SW 1271 (cell line): ENCODE results near the gene PRRT2.
"Not testable (repeated sequence)": the region's sequence is repeated elsewhere in the genome, so short reads cannot be mapped to it uniquely, and the experiment has no call there.

Experiments used
- DNase-seq, 2 experiments: peaks; one replicate each; lab custom pipeline; 2025; lab: John Stamatoyannopoulos, UW

PRRT2 gene

DNA sequence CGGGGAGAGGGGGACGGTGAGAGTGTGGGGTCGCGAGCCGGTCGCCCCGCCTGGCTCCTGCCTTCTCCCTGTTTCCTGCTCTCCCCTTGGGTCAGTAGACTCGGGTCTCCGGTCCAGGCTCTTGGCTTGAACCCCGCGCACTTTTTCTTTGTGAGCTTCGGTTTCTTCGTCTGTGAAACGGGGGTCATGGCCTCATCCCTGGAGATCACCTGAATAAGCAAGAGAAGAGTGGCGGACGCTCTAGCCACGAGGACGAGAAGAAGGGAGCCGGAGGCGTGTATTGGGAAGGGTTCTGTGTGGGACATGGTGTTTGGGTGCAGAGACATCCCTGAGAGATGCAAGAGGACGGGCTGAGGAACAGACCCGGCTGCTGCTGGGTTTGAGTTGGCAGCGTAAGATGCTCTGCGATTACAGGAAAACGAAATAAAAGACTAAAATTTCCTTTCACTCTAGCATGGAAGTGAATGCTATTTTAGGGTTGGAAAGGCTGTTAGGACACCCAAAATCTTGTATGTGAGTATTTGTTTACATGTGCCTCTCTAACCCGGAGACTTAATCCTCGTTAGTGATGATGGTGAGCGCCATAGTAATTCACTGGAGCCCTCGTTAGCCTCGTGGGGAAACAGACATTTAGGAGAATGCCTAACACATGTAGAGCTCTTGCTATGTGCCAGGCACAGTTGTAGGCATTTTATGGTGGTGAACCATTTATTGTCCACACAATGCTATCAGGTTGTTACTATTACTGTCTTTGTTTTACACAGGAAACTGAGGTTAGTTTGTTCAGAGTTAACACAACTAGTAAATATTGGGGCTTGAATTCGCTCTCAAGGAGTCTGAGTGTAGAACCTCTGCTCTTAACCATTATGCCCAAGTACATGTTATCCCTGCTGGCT lies 20.8 kb upstream of the PRRT2 start:
- no peak for DNase-seq

DNA sequence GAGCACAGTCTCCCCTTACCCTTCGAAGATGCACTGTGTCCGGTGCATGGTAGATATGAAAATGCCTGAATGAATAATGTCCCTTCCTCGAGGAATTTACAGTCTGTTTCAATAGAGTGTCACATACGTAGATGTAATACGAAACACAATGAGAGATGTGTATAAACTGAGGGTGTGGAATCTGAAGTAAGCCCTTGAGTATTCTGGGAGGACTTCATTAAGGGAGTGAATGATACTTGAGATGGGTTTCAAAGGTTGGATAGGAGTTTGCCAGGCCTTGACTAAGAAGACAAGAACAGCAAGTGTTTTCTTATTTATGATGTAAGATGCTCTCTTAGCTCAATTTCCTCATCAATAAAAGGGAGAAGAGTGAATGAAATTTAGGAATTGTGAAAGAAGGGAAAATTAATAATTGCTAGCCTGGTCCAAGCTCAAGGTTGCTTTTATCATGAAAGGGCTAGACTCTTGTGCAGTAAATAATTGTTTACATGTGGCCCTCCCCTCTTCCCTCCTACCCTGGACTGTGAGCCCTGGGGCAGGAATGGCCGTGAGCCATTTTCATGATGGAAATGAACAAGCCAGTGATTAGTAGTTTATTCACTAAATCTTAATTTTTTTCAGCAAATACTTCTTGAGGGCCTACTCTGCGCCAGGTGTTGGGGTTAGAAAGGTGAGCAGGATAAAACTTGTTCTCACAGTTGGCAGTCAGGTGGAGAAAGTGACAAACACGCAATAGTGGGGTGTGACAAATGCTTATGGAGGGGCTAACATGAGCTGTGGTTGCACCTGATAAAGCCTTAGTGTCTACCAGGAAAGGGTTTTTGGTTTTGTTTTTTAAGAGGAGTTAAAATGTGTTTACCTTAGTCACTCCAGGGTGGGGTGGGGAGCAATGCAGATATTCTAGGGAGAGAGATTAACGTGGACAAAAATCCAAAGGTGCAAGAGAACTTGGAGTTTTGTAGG lies 19.9 kb upstream of the PRRT2 start:
- DNase-seq: no peak

DNA sequence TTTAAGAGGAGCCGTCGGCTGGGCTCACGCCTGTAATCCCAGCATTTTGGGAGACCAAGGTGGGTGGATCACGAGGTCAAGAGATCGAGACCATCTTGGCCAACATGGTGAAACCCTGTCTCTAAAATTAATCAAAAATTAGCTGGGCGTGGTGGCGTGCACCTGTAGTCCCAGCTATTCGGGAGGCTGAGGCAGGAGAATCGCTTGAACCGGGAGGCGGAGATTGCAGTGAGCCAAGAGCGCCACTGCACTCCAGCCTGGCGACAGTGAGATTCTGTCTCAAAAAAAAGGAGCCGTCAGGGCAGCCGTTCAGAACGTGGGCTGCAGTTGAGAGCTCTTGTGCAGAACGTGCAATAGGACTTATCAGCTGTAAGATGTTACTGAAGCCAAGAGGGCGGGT lies 18.8 kb upstream of the PRRT2 start:
- not testable (repeated sequence) for DNase-seq

DNA sequence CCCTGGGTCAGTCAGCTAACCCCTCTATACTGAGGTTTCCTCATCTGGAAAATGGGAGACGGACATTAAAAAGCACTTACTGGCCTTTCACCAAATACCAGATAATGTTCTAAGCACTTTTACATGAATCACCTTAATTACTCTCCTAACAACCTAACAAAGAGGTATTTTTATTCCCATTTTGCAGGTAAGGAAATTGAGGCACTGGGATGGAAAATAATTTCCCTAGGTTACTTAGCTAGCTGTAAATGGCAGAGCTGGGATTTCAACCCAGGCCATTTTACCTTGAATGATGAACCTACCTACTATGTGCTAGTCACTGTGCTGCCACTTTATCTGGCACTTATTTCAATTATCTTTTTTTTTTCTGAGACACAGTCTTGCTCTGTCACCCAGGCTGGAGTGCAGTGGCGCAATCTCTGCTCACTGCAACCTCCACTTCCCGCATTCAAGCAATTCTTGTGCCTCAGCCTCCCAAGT lies 17.7 kb upstream of the PRRT2 start:
- DNase-seq: no peak

DNA sequence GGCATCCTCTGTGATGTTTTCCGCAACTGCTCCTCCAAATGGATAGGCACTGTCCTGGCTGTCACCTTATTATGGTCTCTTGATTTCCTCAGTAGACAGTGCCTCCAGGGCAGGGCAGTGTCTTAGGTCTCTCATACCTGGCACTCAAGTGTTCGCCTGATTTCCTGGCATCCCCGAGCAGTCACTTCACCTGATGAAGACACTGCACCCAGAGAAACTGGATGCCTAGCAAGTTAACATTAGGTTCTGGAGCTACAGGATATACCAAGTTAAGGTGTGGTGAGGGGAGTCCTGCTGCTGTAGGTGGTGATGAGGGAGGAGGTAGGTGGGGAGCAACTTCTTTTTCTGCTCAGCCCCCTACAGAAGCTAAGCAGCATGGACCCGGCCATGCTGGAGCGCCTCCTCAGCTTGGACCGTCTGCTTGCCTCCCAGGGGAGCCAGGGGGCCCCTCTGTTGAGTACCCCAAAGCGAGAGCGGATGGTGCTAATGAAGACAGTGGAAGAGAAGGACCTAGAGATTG lies 9.5 kb upstream of the PRRT2 start:
- no peak for DNase-seq

DNA sequence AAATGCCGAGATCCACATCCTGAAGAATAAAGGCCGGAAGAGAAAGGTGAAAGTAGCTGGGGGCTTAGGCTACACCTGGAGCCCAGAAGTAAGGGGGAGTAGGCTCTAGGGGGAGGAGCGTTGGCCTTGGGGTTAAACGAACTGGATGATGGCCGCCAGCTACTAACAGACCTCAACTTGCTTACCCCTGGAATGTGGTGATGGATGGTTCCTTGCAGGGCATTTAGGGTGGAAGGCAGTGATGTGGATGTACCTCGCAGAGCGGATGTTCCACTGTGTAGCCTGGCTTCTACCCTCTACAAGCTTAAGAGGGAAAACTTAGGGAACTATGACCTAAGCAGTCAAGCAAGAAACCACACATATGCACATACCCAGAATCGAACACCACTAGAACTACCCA lies 8.0 kb upstream of the PRRT2 start:
- no peak for DNase-seq

DNA sequence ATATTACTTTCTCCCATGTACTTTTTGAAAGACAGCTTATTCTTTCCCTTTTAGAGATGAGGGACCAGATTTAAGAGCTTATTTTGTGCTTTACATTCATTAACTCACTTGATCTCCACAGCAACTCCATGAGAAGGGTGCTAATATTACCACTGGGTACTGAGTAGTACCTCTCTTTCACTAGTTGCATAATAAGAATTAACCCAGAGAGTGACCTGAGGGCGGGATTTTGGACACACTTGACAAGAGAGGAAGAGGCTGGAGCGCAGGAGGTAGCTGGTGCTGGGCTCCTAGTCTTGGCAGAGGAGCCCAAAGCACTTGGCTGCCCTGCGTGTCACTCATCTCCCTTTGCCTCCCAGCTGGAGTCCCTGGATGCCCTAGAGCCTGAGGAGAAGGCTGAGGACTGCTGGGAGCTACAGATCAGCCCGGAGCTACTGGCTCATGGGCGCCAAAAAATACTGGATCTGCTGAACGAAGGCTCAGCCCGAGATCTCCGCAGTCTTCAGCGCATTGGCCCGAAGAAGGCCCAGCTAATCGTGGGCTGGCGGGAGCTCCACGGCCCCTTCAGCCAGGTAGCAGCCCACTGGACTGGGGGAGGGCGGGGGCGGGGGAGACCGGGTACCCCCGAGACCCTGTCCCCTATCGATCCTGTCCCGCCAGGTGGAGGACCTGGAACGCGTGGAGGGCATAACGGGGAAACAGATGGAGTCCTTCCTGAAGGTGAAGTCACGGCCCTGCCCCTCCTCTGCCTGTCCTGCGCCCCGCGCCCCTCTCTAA lies 7.3 kb upstream of the PRRT2 start:
- DNase-seq: peak in 1 of 2 experiments; percentile 55

DNA sequence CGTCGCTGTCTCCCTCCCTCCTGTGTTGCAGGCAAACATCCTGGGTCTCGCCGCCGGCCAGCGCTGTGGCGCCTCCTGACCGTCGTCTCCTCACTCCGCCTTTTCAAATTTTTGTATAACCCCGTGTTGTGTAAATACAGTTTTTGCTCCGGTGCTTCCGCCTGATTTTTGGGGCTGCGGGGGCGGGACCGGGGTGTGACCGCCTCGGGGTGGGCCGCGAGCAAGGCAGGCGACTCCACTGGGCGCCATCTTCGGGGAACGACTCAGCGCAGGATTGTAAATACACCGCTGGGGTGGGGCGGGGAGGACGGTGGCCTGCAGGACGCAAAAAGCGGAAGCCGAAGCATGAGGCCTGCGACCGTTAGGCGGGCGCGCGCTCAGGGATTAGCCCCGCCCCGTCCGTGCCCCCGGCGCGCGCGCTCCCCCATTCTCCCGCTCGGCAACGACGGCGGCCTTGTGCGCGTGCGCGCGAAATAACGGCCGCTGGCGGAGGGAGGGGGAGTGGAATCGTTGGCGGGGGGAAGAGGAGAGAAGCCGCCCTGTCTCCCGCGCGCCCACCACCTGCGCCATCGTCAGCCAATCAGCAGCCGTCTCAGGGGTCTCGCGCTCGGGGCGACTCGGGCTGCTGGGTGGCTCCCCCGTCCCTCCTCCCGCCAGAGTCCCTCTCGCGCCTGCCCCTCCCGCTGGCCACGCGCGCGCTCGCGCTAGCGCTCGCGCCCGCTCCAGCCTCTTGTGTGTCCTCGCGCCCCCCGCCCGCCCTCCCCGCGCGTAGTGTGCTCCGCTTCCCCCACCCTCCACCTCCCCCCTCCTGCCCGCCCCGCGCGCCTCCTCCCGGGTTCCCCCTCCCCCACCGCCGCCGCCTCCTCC lies 6.5 kb upstream of the PRRT2 start:
- peak; percentile 96 to 100 for DNase-seq

DNA sequence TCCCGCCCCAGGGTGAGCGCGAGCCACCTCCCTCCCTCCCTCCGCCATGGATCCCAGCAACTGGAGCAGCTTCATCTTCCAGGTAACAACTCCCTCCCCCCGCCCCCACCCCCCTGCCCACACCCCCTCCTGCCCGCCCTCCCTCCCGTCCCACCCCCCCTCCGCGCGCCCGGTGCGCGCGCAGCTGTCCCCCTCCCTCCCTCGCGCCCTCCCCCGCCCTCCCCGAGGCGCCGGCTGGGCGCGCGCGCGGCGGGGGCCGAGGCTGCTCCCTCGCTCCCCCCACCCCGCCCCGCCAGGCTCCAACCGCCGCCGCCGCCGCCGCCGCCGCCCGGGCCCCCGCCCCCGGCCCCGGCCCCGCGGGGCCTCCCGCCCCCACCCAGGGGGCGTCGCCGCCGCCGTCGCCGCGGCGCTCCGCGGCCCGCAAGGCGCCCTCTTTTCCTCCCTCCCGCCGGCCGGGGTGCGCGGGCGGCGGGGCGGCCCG lies 5.9 kb upstream of the PRRT2 start, which contains the start of gene MAZ:
Gene MAZ, plus strand, starts transcription at position 431 of the 481 bp plus-strand sequence. CDS start 173 bp downstream, outside the sequence.
- peak in 1 of 2 experiments; percentile 97 for DNase-seq

DNA sequence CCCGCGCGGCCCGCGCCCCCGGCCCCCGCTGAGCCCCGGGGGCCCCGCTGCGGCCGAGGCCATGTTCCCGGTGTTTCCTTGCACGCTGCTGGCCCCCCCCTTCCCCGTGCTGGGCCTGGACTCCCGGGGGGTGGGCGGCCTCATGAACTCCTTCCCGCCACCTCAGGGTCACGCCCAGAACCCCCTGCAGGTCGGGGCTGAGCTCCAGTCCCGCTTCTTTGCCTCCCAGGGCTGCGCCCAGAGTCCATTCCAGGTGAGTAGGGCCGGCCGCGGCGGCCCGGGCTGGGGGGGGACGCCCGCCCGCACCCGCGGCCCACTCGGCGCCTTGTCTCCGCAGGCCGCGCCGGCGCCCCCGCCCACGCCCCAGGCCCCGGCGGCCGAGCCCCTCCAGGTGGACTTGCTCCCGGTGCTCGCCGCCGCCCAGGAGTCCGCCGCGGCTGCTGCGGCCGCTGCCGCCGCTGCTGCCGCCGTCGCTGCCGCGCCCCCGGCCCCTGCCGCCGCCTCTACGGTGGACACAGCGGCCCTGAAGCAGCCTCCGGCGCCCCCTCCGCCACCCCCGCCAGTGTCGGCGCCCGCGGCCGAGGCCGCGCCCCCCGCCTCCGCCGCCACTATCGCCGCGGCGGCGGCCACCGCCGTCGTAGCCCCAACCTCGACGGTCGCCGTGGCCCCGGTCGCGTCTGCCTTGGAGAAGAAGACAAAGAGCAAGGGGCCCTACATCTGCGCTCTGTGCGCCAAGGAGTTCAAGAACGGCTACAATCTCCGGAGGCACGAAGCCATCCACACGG lies 5.2 kb upstream of the PRRT2 start:
- peak; percentile 50 to 71 for DNase-seq

DNA sequence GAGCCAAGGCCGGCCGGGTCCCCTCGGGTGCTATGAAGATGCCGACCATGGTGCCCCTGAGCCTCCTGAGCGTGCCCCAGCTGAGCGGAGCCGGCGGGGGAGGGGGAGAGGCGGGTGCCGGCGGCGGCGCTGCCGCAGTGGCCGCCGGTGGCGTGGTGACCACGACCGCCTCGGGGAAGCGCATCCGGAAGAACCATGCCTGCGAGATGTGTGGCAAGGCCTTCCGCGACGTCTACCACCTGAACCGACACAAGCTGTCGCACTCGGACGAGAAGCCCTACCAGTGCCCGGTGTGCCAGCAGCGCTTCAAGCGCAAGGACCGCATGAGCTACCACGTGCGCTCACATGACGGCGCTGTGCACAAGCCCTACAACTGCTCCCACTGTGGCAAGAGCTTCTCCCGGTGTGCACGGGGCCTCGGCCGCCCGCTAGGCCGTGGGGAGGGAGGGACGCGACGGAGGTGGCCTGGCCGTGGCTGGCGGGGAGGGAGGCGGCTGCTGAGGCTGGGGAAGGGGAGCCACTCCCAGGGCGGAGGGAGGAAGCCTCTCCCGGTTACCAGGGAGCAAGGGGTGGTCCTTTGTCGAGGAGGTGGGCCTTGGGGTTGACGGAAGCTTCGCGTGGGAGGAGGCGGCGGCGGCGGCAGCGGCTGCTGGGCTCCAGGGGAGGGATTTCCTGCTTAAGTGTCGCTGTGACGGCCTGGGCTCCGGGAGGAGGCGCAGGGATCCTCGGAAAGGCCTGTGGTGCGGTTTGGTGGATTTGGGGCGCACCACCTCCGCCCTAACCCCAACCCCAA lies 4.4 kb upstream of the PRRT2 start:
- peak; percentile 92 to 93 for DNase-seq

DNA sequence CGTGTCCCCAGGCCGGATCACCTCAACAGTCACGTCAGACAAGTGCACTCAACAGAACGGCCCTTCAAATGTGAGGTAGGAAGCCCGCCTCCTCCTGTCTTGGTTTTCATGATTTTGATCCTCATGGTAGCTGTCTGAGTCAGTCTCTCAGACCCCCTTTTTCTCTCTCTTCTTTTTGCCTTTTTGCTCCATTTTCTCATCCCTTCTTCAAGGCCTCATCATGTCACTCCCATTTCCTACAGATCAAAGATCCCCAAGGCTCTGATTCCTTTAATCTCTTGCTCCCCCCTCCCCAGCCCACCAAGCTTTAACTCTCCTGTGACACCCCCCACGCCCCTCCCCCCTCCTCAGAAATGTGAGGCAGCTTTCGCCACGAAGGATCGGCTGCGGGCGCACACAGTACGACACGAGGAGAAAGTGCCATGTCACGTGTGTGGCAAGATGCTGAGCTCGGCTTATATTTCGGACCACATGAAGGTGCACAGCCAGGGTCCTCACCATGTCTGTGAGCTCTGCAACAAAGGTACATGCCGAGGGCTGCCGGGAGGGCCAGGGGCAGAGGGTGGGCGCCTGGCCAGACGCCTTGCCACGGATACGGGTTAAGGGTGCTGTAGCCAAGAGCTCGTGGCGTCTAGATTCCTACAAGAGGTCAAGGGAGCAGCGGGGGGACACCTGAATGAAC lies 3.6 kb upstream of the PRRT2 start:
- DNase-seq: no peak

DNA sequence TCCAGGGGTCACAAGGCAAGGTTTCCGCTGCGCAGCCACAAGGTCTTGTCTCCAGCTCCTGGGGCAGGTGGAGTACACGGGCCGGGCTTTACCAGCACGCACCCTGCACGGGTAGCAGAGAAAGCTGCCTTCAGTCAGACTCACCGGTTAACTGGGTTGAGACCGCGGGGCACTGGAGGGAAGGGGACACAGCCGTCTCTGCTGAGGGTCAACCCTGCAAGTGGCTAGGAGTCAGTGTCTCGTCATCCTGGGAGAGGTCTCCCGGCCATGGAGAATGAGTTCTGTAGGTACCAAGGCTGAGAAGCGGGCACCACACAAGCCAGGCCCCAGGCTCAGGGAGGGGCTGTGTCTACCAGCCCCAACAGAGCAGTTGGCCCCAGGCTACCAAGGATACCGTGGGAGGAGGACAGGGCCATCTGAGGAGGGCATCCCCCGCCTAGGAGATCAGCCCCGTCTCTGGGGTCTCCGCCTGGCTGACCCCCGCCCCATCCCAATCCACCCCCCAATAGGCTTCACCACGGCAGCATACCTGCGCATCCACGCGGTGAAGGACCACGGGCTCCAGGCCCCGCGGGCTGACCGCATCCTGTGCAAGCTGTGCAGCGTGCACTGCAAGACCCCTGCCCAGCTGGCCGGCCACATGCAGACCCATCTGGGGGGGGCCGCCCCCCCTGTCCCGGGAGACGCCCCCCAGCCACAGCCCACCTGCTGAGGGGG lies 2.8 kb upstream of the PRRT2 start:
- DNase-seq: no peak

DNA sequence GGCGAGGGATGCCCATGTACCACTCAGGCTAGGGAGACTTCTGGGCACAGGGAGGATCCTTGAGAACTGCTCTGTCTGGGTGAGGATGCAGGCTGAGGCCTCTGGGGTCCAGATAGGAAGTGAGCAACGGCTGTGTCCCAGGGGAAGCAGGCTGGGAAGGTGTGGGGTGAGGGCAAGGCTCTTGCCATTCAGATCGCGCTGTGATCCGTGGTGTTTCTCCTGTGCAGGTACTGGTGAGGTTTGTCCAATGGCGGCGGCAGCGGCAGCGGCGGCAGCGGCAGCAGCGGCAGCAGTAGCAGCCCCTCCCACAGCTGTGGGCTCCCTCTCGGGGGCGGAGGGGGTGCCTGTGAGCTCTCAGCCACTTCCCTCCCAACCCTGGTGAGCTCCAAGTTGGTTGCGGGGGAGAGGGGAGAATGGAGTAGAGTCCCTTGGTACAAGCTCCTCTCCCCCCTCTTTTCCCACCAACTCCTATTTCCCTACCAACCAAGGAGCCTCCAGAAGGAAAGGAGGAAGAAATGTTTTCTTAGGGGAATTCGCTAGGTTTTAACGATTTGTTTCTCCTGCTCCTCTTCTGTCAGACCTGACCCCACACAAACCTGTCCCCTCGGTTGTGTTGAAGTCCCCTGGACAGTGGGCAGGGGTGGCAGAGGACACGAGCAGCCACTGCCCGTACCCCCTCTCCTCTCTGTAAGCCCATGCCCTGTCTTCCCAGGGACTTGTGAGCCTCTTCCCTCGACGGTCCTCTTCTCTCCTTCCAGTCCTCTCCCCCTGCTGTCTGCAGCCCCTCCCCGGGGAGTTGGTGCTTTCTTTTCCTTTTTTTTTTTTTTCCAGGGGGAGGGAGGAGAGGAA lies 1.9 kb upstream of the PRRT2 start:
- DNase-seq: peak in 1 of 2 experiments; percentile 23

DNA sequence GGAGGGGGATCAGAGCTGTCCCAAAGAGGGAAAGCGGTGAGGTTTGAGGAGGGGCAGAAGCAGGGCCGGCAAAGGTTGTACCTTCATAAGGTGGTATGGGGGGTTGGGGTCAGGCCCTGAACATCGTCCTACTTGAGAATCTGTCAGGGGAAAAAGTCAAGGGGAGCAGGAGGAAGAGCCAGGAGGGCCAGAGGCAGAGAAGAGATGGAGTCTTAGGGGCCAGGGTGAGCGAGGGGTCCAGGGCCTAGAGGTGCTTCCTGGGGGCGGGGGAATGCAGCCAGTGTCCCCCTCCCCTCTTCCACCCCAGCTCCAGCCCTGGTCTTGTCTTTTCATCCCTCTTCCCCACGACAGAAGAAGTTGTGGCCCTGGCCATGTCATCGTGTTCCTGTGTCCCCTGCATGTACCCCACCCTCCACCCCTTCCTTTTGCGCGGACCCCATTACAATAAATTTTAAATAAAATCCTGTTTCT lies 1.3 kb upstream of the PRRT2 start:
- no peak for DNase-seq

DNA sequence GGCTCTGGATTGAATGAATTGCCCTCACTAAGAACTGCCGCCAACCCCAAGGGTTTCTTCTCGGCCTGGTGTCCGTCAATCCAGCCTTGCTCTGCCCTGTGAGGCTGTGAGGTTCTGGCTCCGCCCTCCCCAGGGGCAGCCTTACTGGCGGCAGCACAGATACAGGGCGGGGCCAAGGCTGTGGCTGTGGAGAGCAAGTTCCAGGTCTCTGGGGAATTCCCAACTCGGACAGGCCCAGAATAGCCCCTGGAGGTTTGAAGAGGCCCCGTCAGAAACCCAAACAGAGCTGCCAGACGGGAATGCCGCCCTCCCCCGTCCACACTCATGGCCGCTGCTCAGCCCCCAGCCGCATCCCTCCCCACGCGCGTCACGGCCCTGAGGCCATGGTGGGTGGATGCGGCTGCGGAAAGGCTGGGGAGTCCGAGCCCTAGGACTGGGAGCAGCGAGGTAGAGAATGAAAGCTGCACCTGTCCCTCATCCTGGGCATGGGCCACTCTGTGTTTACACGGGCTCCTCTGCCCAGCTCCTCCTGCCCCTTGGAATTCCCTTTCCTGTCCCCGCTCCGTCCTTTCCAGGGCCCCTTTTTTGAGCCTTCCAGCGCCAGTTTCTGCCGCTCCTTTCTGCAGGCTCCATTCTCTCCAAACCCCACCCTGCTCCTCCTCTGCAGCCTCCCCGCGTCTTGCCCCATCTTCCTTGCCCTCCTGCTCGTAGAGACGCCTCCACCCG lies 660 bp upstream of the PRRT2 start:
- DNase-seq: peak; percentile 94 to 96
